ENCODE measurements around the gene CD8B.
"Not testable (repeated sequence)": the region's sequence is repeated elsewhere in the genome, so short reads cannot be mapped to it uniquely, and the experiment has no call there.

CD8B gene

DNA sequence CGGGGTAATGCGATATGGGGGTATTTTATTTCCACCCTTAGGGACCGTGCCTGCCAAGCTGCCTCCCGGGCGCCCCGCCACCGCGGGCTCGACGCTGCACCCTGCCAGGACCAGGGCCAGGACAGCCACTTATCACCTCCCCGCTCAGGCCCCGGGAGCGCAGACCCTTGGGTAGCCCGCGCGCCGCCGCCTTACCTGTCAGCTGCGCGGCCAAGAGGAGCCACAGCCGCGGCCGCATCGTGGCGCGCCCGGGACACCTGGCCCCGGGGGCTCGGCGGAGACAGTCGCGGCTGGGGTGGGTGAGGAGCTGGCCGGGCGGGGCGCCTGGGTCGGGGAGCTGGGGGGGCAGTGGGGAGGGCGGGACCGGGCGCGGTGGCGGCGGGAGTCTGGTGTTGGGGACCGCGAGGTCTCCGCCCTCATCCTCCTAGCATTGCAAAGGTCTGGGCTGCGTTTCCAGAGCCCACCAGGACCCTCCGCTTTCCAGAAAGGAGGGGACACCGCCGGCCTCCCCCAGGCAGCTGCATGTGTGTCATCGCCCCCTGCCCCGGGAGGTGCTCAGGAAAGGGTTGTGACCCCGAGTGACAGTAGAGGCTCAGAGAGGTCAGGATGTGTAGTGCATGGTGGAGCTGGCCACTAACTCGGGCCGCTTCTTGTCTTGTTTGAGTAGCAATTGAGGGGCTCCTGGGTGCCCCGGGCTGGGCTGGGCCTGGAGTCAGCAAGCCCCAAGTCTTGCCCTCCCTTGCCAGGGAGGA, at the start of gene CD8B:
Gene CD8B (minus strand): TSS at position 259 of the 752 bp plus-strand sequence. CDS start 21 bp downstream, at position 238.
- not testable (repeated sequence) for DNase-seq (ENCODE audit: low read depth)

DNA sequence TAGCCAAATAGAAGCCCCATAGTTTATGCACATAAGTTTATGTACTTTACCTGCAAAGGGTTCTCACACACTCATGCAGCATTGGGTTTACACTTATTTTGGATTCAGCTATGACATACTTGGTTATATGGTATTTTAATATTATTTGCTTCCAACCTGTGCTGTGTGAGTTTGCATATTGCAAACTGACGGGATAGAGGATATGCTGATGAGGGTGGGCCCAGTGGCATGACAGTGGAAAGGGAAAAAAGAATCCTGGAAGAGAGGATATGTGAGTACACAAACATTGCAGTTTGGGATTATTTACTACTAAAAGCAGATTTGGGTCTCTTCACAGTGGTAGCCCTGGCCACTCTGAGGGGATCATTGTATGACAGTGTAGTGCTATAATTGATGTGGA, 44.2 kb upstream of the CD8B start:
- not testable (repeated sequence) for DNase-seq (ENCODE audit: low read depth)

- DNase-seq (ENCODE audit: low read depth): not testable (repeated sequence)
Observed at GRCh38 chr2:86900687-86901086, 39.0 kb upstream of the CD8B start.

- DNase-seq (ENCODE audit: low read depth): not testable (repeated sequence)
Observed at GRCh38 chr2:86886026-86886425, 24.3 kb upstream of the CD8B start.

- not testable (repeated sequence) for DNase-seq (ENCODE audit: low read depth)
Observed at GRCh38 chr2:86882865-86883264, 21.2 kb upstream of the CD8B start.

GRCh38 chr2:86882118-86882665, 20.5 kb upstream of the CD8B start:
- DNase-seq (ENCODE audit: low read depth): not testable (repeated sequence)

- DNase-seq (ENCODE audit: low read depth): not testable (repeated sequence)
Observed at GRCh38 chr2:86878986-86879385, 17.3 kb upstream of the CD8B start.

DNA sequence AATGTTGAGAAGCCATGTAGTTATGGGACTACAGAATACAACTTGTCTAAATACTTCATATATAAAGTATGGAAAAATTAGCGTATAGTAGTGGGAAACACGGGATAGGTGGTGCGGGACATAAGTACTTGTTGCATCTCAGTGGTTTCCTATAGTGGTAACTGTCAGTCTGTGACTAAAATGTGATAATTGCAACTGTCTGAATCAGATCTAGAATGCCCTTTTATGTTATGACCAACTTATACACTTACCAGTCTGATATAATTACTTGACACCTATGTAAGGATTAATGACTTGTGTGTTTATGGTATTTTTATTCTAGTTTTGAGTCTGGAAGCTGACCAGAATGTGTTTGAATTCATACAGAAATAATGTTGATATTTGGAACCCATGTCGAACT, 9.3 kb upstream of the CD8B start:
- DNase-seq (ENCODE audit: low read depth): not testable (repeated sequence)

- DNase-seq (ENCODE audit: low read depth): not testable (repeated sequence)
Observed at GRCh38 chr2:86868895-86869468, 7.3 kb upstream of the CD8B start.

DNA sequence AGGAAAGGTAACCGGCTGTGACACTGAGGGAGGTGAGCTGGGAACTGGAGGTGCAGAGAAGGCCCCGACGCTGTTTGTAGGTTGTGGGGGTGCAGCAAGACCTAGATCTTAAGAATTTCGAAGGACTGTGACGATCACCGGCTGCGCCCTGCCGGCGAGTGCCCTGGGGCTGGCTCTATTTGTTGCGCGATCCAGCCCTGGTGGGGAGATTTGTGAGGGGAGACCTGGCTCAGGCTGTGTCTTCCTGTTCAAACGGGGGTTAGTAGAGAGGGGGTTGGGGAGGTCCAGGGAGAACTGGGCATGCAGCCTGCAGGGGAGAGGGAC, 656 bp upstream of the CD8B start:
- DNase-seq (ENCODE audit: low read depth): not testable (repeated sequence)

GRCh38 chr2:86861175-86861574, 511 bp downstream of the CD8B start:
- not testable (repeated sequence) for DNase-seq (ENCODE audit: low read depth)

DNA sequence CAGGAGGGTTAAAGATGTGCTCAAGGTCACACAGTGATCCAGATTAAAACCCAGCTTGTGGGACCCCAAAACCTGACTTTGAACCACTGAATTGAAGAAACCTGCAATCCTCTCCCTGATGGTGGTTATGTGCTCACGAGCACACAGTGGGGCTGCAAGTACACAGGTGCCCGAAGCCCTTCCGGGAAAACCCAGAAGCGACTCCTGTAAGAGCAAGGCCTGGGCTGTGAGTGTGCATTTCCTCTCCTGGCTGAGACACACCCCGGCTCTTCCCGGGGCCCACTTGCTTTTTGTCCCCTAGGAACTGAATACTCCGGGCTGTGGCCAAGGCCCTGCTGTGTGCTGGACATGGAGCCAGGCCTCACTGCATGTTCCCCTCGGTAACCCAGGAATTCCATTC, 1.1 kb downstream of the CD8B start:
- DNase-seq (ENCODE audit: low read depth): not testable (repeated sequence)

- not testable (repeated sequence) for DNase-seq (ENCODE audit: low read depth)
Observed at GRCh38 chr2:86857688-86858087, 4.0 kb downstream of the CD8B start.

DNA sequence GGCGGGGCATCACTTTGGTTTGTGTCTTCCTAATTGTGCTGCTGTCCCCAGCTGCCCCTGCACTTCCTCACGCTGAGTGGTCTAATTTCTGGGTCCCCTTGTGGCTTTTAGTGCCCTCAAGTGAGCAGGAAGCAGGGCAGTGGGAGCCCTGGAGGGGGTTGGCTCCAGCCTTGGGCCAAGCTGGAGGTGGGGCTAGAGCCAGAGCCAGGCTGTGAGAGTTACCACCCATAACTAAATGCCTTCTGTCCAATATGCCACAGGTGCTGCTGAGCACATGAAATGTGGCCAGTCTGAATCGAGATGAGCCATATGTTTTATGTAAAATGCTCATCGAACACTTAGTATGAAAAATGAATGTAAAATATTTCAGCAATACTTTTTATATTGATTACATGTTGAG, 5.2 kb downstream of the CD8B start:
- not testable (repeated sequence) for DNase-seq (ENCODE audit: low read depth)

- DNase-seq (ENCODE audit: low read depth): not testable (repeated sequence)
Observed at GRCh38 chr2:86855981-86856380, 5.7 kb downstream of the CD8B start.

DNA sequence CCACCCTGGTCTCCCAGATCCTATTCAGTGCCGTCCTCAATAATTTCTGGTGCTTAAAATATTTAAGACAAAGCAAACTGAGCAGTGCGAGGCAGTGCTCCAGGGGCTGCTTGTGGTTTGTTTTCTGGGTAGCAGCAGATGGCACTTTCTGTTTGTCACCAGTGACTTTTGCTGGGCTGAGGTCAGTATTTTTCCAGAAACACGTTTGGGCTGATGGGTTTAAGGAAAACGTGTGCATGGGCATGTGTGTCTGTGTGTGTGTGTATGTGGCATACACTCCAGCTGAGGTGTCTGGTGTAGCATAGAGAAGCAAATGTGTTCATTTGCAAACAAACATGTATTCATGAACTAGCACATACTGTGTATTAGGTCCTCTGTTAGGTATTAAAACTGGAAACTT, 10.1 kb downstream of the CD8B start:
- not testable (repeated sequence) for DNase-seq (ENCODE audit: low read depth)

- DNase-seq (ENCODE audit: low read depth): not testable (repeated sequence)
Observed at GRCh38 chr2:86842607-86843234, 19.0 kb downstream of the CD8B start.

DNA sequence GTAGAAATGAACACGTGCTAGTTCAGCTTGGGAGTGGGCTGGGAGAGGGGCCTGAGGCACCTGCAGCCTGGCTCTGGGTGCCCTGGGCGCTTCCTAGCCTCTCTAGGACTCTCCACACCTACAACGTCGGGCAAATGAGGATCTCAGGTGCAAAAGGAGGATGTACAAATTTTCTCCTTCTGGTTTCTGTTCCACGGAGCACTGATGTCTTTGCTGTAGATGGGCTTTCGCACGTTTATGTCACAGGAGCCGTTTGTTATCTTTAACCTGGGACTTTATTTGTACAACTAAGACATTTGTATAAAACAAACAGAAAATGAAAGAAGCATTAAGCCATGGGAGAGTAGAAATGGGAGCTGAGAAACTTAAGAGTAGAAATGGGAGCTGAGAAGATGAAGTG, 20.4 kb downstream of the CD8B start:
- not testable (repeated sequence) for DNase-seq (ENCODE audit: low read depth)

- DNase-seq (ENCODE audit: low read depth): not testable (repeated sequence)
Observed at GRCh38 chr2:86839871-86840548, 21.7 kb downstream of the CD8B start.

DNA sequence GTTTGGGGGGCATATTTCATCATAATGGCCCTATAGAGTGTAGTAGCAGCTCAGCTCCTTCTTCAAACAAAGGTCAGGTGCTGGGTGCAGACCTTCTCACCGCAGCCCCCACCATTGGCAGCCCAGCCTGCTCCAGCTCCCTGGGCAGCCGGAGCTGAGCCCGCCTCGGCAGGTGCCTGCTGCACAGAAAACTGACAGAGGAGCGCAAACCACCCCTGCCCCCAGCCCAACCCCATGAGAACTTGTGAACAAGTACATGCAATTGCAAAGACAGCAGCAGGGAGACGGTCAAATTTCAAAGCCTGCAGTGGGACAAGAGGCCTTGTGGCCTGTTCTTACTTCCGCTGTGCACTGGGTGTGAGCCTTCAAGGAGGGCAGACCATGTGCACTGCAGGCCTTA, 22.2 kb downstream of the CD8B start:
- DNase-seq (ENCODE audit: low read depth): not testable (repeated sequence)

DNA sequence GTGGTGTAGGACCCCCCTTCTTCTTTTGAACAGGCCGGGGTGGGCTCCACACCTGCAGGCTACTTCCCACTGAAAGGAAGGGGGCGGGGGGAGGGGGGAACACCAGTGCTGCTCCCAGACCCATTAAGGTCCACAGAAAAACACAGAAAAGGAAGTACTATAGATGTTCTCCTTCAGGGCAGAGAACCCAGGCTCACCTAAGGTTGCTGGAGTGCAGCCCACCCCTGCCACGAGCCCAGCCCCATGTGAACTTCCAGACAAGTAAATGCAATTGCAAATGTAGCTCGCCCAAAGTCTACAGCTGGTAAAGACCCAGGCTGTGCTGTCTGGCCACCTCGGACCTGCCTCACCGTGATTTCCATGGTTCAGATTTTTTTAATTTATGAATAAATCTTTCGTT, 24.0 kb downstream of the CD8B start:
- DNase-seq (ENCODE audit: low read depth): not testable (repeated sequence)
